Measurements from ENCODE around the gene LDLRAD3.
A peak's percentile ranks its signal among the peaks of the same experiment; 100 is the strongest.
"Not testable (repeated sequence)": the region's sequence is repeated elsewhere in the genome, so short reads cannot be mapped to it uniquely, and the experiment has no call there.

The LDLRAD3 gene

GRCh38 chr11:36019722-36020121 is 75.9 kb downstream of the LDLRAD3 start:
- DNase-seq (ENCODE audit: low spot score), result no peak

- no peak for DNase-seq (ENCODE audit: low spot score)
Measured at GRCh38 chr11:36022882-36023281, 79.0 kb downstream of the LDLRAD3 start.

- DNase-seq (ENCODE audit: low spot score), result peak; percentile 40
Measured at GRCh38 chr11:36023922-36024321, 80.1 kb downstream of the LDLRAD3 start.

GRCh38 chr11:36024716-36025115 is 80.9 kb downstream of the LDLRAD3 start:
- no peak for DNase-seq (ENCODE audit: low spot score)

- no peak for DNase-seq (ENCODE audit: low spot score)
Measured at GRCh38 chr11:36026315-36026968, 82.6 kb downstream of the LDLRAD3 start.

- DNase-seq (ENCODE audit: low spot score), result no peak
Measured at GRCh38 chr11:36027731-36028130, 83.9 kb downstream of the LDLRAD3 start.

- no peak for DNase-seq (ENCODE audit: low spot score)
Measured at GRCh38 chr11:36029616-36030015, 85.8 kb downstream of the LDLRAD3 start.

- peak; percentile 52 for DNase-seq (ENCODE audit: low spot score)
Measured at GRCh38 chr11:36030731-36031281, 86.9 kb downstream of the LDLRAD3 start.

GRCh38 chr11:36033082-36033751 is 89.4 kb downstream of the LDLRAD3 start:
- DNase-seq (ENCODE audit: low spot score), result no peak

GRCh38 chr11:36033936-36034335 is 90.1 kb downstream of the LDLRAD3 start:
- DNase-seq (ENCODE audit: low spot score), result no peak

- peak; percentile 89 for DNase-seq (ENCODE audit: low spot score)
Measured at GRCh38 chr11:36034551-36035331, 90.9 kb downstream of the LDLRAD3 start.

- DNase-seq (ENCODE audit: low spot score), result no peak
Measured at GRCh38 chr11:36035454-36035853, 91.6 kb downstream of the LDLRAD3 start.

- no peak for DNase-seq (ENCODE audit: low spot score)
Measured at GRCh38 chr11:36035999-36036398, 92.1 kb downstream of the LDLRAD3 start.

- no peak for DNase-seq (ENCODE audit: low spot score)
Measured at GRCh38 chr11:36037031-36037430, 93.2 kb downstream of the LDLRAD3 start.

GRCh38 chr11:36038541-36038940 is 94.7 kb downstream of the LDLRAD3 start:
- DNase-seq (ENCODE audit: low spot score), result no peak

- DNase-seq (ENCODE audit: low spot score), result no peak
Measured at GRCh38 chr11:36039471-36039870, 95.6 kb downstream of the LDLRAD3 start.

GRCh38 chr11:36041988-36042611 is 98.2 kb downstream of the LDLRAD3 start:
- peak; percentile 50 for DNase-seq (ENCODE audit: low spot score)

- no peak for DNase-seq (ENCODE audit: low spot score)
Measured at GRCh38 chr11:36044636-36045035, 100.8 kb downstream of the LDLRAD3 start.

GRCh38 chr11:36045945-36046344 is 102.1 kb downstream of the LDLRAD3 start:
- DNase-seq (ENCODE audit: low spot score), result not testable (repeated sequence)

- DNase-seq (ENCODE audit: low spot score), result no peak
Measured at GRCh38 chr11:36046932-36047331, 103.1 kb downstream of the LDLRAD3 start.

GRCh38 chr11:36047344-36047743 is 103.5 kb downstream of the LDLRAD3 start:
- no peak for DNase-seq (ENCODE audit: low spot score)
